Inflammatory macrophage treated with lipopolysaccharide for 4 hours (primary cell): ENCODE results near the gene COLEC11.
"Not testable (repeated sequence)": the region's sequence is repeated elsewhere in the genome, so short reads cannot be mapped to it uniquely, and the experiment has no call there.

Experiments used
- DNase-seq: peaks from one replicate; pipeline ENCODE4 v3.0.0-alpha.2; 2020

COLEC11 gene

DNA sequence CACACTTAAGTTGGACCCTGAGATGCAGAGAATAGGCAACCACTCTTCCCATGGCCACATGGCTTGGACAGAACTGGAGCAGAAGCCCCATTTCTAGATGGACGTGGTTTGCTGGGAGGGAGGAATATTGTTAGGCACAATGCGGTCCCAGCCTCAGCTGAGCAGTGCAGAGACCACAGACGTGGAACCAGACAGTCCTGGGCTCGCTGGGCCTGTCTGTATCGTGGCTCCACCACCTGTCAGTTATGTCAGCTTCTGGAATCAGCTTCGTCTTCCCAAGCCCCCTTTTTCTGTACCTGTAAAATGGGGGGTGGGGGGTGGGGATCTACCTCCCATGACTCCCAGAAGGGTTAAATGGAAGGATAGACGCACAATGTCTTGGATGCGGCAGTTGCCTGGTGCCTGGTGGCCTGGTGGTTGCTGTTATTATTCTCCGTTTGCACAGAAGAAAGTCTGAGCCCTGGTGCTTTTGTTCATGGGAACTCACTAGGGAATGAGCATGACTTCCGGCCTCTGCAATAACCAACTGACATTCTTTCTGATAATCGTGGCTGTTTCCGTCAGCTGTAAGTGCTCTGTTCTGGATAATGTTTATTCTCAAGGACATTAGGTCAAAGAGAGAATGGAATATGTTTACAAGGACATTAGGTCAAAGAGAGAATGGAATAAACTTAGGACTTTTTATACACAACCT, 31.4 kb downstream of the COLEC11 start:
- DNase-seq = no peak

DNA sequence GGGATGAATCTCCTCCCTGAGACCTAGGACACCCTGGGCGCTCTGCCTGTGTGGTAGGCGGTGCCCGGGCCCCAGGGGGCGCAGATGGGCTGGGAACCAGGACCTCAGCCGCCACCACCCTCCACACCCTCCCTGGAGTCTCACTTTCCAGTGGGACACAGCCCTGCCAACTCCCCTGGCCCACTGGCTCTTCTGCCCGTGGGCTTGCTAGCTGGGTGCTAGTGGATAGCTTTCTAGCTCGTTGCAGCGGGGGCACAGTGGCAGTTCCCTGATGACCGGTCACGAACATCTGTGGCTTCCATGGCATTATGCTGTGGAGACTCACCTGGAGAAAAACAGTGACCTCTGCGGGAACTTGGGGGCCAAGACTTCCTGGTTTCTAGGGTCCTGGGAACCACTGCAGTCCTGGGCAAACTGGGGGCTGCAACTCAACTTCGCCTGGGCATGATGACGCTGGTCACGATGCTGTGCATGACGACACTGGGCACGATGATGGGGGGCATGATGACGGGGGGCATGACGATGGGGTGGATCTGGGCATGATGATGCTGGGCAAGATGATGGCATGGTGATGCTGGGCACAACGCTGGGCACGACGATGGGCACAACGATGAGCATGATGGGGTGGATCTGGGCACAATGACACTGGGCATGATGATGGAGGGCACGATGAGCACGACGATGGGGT, 32.0 kb downstream of the COLEC11 start:
- no peak for DNase-seq

DNA sequence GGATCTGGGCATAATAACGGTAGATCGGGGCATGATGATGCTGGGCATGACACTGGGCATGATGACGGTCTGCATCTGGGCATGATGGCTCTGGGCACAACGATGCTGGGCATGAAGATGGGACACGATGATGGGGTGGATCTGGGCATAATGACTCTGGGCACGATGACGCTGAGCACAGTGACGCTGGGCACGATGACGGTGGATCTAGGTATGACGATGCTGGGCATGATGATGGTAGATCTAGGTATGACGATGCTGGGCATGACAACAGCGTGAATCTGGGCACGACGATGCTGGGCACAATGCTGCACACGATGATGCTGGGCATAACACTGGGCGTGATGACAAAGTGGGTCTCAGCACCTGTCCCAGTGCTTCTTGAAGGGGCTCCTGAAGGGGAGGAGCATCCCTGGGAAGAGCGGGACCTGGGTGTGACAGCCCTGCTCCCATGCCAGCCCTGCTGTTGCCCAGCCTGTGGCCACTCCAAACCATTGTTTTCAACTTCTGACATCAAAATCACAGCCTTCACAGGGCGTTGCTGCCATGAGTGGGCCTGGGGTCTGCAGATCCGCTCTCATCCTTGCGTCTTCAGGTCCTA, 32.7 kb downstream of the COLEC11 start:
- DNase-seq = no peak

DNA sequence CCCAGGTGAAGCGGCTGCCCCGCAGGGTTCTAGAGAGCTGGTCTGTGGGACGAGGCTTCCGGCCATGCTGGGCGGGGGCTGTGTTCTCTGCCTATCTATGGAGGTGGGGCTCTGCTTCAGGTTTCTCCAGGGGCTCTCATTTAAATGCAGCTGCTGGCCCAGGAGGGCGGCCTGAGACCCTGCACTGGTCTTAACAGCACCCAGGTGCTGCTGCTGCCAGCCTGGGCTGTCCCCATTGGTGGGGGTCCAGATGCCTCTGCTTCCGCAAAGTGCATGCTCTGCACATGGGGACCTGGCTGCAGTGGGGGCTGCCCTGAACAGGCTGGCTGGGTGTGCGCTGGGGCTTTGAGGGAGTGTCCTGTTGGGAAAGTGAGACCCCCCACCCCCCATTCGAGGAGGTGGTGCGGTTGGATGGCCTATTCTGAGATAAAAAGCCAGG, 33.3 kb downstream of the COLEC11 start:
- no peak for DNase-seq

DNA sequence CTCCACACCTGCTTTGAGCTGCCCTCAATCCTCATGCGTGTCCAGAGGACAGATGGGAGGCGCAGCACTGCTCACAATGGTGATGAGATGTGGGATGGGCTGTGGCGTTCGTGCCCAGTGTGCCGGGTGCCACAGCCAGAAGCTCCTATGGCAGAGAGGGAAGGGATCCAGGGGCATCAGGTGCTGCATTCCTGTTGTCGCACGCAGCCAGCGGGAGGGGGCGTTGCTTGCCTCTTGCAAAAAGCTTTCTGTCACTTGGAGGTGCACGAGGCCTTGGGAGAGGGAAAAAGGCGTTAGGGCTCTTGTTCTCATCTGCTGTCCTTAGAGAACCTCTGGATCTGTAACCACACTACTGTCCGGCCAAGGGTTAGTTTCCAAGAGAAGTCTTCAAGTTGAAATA, 33.9 kb downstream of the COLEC11 start:
- DNase-seq = no peak

DNA sequence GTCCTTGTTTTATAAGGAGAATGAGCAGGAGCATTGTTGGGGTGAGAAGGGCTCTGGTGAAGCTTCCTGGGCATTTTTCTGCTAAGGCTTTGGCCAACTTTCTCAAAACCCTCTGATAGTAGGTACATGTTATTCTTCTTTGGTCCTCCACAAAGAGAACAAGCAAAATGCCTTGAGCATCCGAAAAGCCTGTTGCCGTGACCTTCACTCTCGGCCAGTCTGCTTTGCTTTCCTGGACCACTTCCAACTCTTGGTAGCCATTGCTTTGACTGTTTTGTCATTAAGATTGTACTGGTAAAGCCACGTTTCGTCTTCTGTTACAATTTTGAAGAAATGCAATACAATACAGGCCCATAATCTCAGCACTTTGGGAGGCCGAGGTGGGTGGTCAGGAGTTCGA, 35.7 kb downstream of the COLEC11 start:
- no peak for DNase-seq

DNA sequence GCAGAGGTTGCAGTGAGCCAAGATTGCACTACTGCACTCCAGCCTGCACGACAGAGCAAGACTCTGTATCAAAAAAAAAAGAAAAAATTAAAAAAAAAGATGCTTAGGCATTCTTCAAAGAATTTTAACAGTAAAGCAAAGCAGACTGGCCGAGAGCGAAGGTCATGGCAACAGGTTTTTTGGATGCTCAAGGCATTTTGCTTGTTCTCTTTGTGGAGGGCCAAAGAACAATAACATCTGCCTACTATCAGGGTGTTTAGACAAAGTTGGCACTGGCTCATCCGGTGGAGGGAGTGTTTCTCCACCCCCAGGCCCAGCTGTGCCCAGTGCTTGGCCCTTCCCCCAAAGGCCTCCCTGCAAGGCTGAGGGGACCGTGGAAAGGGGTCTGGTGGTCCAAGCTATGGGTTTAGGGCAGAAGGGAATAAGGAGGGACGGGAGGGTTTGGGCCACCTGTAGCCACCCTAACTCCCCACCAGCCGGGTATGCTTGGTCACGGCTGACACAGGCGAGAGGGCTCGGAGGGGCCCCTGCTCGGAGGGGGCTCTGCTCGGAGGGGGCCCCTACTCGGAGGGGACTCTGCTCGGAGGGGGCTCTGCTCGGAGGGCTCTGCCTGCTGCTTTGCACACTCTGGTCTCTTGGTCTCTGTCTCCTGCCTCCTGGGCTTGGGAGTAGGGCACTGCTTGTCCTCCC, 36.4 kb downstream of the COLEC11 start:
- no peak for DNase-seq

DNA sequence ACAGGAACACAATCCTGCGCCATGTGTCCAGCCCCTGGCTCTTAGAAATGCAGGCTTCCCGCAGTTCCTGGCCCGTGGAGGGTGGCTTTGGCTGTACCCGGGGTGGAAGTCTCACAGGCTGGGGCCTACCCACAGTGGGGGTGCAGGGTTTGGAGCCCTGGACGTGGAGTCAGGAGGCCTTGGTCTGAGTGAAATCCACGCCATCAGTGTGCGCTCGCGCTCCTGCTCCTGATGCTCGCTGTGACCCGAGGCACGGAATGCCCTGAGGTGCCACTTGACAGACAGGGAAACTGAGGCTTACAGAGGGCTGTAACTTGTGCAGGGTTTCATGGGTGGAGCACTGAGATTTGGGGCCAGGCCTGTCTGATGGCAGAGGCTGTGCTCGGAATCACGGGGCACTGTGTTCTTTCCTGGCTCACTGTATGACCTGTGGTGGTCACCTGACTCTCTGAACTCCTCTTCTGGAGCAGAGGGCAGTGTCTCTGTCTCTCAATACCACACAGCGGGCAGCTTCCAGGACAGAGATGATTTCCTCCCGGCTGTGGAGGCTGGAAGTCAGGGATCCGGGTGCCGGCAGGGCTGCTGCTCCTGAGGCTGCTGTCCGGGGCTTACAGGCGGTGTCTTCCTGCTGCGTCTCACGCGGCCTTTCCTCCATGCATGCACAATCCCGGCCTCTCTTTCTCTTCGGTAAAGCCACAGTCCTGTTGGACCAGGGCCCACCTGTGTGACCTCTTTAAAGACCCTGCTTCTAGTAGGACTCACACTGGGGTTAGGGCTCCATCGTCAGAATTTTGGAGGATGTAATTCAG, 37.1 kb downstream of the COLEC11 start:
- no peak for DNase-seq

DNA sequence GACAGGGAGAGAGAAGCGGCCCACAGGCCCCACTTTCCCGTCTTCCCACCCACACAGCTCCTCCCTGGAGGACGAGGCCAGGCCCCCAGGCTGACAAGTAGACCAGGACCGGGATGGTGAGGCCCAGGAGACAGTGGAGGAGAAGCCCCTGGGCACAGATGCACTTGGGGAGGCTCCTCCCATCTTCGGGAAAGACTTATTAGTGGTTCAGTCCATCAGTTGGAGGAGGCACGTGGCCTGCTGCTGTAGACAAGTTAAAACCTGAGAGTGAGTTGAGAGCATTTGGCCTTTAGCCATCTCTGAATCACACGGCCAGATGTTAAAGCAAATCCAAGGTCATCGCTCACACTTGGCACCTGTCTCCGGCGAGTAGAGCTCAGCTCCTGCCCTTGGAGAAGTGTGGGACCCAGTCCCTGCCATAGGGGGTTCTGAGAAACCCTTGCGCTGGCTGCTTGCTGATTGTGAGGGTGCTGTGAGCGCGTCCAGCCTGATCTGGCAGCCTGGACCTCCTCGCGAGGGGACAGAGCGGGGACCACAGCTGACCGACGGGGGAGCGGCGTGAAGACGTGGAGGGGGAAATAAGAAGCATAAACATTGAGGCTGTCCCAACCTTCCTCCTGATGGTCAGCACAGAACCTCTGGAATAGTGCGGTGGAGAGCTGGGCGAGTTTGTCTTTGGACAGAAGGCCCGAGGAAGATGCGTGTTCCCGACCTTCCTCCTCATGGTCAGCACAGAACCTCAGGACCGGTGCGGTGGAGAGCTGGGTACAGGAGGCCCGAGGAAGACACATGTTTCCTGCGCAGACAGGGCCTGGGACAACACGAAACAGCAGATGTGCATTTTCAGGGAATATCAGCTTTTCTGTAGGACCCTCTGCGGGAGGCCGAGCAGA, 38.4 kb downstream of the COLEC11 start:
- no peak for DNase-seq

DNA sequence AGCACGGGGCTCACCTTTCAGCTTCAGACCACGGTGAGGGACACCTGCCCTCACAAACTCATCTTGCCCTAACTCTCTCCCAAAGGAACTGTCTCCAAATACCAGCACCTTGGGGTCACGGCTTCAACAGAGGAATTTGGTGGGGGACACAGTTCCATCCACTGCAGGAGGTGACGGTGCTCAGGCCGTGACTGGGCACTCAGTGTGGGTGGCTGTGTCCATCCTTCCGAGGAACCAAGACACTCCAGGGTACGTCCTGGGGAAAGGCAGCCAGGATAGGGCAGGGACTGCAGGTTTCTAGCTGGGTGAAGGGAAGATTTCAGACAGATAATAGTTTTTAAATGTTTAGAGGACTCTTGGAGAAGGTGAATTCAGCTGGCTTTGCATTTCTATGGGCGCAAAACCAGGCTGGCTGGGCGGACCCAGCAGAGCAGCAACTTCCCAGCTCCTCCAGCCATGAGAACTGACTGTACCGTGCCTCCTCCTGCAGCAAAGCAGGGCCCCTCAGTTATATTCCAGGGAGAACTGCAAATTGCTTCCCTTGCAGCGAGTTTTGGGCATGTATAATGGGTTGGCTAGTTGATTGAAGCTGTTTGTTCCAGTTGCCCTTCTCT, 39.2 kb downstream of the COLEC11 start:
- DNase-seq = no peak

DNA sequence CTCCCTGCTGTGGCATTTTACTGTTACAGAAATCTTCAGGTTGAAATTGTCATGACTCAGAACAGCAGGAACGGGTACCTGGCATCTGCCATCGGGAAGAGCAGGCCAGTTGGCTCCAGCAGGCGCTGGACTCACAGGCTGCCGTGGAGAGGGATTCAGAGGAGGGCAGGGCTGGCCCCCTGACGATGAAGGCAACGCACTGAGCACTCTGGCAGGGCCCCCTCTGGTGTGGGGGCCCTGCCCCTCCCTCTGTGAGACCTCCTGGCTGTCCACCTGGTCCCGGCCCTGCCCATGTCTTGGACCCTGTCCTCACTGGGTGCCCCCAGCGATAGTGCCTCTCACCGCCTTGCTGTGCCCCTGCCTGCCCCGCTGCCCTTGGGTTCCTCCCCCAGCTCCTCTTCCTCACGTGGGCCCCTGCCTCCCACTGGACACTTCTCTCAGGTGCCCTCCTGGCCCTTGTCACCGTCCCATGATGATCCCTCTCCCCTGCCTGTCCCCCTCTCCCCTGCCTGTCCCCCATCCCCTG, 39.7 kb downstream of the COLEC11 start:
- no peak for DNase-seq

DNA sequence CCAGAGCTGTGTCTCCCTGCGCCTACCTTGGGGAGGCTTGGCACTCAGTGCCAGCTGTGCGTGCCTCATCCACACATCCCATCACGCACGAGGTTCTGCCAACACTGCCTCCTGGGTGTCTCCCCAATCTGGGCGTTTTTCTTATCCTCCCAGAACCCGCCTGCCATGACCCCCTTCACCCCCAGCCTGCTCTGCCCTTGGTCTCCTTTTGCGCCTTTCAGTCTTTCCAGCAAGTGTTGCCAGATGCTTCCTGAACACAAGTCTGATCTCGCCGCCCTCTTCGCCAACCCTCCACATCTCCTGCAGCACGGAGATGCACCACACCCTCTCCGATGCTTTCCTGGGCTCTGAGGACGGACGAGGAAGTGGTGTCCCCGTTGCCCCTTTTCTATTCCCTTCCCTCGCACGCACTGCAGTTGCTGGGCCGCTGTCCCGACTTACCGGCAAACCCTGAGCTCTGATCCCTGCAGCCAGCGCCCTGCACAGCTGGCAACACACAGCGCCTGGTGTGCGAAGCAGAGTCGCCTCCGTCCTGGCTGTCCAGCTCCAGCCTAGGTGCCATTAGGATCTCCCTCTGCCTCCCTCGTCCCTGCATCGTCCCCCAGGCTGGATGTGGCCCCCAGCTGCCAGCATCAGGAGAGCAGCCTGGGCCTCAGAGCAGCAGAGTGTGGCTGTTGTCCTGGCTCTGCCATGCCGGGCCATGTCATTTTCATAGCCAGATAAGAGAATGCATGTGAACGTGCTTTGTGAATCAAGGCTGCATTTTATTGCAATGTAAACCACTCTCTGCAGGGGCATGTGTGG, 40.5 kb downstream of the COLEC11 start:
- DNase-seq = no peak

DNA sequence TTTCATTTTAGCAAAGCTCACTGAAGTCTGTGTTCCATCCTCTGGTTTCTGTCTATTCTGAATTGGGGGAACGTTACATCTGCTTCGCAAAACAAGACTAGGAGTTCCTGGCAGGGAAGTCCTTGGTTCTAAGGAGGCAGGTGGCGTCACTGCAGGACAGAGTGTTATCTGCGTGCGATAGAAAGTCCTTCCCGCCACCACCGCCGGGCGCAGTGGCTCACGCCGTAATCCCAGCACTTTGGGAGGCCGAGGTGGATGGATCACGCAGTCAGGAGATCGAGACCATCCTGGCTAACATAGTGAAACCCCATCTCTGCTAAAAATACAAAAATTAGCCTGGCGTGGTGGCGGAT, 41.0 kb downstream of the COLEC11 start:
- DNase-seq = not testable (repeated sequence)

DNA sequence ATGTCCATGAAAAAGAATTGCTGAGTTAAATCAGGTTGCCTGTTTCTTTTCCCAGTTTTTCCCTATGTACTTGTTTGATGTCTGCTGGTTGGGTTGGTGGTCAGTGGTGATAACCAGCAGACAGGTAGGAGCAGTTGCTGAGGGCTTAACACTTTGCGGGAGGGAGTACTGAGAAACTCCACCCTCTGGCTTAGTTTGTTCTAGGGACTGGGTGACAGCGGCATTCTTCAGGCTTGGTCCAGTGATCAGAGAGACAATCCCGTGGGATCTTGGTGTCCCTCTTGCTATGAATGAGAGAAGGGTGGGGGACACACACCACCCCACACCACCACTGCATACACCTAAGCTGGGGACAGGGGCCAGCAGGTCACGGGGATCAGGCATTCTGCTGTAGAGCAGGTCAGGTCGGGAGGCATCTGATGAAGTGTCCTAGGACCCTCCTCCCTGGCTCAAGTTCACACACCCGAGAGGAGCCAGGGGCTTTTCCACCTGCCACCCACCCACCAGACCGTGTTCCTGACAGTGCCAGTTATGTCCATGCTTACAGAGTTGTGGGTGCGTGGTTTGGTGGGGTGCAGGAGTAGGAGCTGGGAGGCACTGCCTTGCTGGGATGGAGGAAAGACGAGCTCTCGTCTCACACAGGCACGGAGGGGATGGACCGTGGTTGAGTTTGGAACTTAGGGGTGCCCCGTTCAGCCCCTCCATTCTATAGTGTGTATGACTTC, 41.8 kb downstream of the COLEC11 start:
- no peak for DNase-seq

DNA sequence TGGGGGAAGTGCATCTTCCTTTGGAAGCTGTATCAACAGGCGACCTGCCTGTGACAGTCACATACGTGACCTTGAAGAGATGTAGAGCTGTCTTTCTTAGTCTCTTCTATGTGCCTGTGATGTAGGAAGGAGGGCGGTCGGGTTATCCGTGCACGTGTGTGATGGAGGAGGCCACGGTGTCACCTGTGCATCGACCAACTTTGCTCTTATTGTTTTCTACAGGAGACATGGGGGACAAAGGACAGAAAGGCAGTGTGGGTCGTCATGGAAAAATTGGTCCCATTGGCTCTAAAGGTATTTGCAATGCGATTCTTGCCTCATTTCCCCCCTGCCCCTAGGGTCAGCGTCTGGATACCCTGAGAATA, 42.4 kb downstream of the COLEC11 start:
- DNase-seq = no peak

DNA sequence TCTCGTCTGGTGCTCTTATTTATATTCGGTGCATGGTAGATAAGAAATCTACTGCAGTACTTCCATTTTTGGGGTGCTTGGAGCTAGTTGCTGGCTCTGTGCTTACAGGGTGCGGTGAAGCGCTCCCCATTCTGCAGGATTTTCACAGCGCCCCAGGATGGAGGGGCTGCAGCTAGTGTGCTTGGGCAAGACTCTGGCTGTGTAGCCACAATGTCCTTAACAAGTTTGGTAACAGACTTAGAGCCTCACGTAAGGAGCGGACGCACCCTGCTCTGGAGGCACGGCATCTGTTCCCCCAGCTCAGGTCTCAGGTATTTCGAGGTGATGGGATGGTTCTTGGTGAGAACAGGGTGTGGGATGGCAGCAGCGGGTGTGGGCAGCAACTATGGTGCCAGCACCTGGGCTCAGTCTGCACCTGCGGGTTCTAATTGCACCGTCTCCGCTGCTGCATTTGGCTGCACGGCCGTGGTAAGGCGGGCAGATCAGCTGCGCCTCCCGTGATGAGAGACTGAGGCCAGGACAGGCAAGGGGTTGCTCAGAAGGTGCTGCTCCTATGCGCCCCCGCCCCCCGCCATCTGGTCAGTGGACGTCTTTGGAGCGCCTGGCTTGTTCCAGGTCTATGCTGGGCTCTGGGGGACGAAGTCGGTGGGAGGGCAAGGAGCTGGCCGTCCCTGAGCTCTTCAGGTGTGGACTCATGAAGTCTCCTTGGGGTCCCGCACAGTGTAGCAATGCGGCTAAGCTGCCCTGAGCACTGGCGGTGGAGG, 43.0 kb downstream of the COLEC11 start:
- no peak for DNase-seq

DNA sequence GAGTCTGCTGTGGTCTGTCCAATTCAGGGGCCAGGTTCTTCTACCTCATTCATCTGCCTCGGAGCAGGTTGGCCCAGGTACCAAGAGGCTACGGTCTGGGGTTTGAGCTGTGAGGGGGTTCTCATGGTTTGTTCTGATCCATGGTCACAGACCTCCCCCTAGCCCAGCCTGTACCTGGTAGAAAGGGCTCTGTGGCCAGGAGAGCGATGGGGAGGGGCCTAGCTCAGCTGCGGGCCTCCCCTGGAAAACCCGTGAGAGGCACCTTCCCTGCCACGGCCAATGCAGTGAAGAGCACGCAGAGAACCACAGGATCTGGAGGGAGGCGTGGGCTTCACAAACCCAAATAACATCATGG, 43.5 kb downstream of the COLEC11 start:
- no peak for DNase-seq

DNA sequence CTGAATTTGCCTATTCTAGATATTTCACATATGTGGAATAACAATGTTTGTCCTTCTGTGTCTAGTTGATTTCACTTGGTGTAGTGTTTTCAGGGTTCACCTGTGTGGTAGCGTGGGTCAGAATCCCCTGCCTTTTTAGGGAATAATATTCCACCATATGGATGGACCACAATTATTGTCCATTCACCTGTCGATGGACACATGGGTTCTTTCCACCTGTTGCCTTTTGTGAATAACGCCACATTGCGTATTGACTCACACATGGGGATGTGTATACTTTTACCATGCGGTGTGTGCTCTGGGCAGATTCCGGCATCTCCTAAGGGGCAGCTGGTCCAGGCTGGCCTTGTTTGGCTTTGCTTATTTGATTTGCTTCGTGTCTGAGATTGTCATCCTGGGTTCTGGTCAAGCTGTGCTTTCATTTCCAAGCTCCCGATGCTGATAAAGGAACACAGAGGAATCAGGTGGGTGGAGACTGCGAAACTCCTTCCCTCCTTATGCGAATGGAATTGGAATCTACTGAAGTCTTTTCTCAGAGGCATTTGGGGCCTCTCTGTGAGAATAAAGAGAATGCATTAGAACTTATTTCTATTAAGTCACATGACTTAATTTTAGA, 44.2 kb downstream of the COLEC11 start:
- no peak for DNase-seq

DNA sequence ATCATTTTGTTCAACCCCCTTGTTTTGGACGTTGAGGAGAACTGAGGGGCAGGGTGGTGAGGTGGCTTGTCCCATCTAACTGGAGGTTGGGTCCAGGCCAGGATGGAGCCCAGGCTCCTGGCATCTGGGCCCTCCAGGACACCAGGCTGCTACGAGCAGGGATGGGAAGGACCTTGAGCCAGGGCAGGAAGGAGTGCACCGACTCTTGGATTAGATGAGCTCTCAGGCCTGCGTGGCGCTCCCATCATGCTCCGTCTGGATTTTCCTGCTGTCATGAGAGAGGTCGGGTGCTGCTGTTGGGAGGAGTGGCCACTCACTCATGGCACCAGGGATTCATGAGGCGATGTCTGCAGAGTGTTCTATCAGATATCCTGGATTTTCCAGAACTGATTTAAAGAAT, 44.7 kb downstream of the COLEC11 start:
- no peak for DNase-seq
